ENCODE data around the gene RTKN. TPM values are rescaled to one million over a fixed set of nuclear protein-coding genes. Genes with fewer than 3 reads are reported as not detected.

Gene RTKN
- total and polyA plus RNA-seq, 2 of the 13 experiments (the other 11 are each of a cell fraction or from before 2014, with no cell fraction given) = 159 to 166 TPM

GRCh38 chr2:74413001-74413698, 28.6 kb downstream of the RTKN start (continued):
- TF ChIP-seq ZNF550 (CRISPR knock-in tag; IDR thresholded peaks at IDR 0.05; ENCODE audit: borderline replicate concordance) = 0 out of 2 replicates have a peak, but pooled peaks have one; percentile 59
- TF ChIP-seq ZNF644 (CRISPR knock-in tag; IDR thresholded peaks at IDR 0.05; ENCODE audit: low read depth) = no peak
- TF ChIP-seq ZNF792 (CRISPR knock-in tag; IDR thresholded peaks at IDR 0.05) = 0 out of 2 replicates have a peak, but pooled peaks have one; percentile 23
- no peak; the same call in 1 of the 2 replicates for TF ChIP-seq GFI1 (CRISPR knock-in tag; IDR thresholded peaks at IDR 0.05; ENCODE audit: borderline replicate concordance)
- no peak; the same call in 1 of the 2 replicates for TF ChIP-seq POGK (CRISPR knock-in tag; conservative IDR thresholded peaks at IDR 0.05)
- peak; percentile 13; the same call in 1 of the 2 replicates for TF ChIP-seq TFE3 (CRISPR knock-in tag; IDR thresholded peaks at IDR 0.05)
- TF ChIP-seq ZMYM3 (CRISPR knock-in tag; IDR thresholded peaks at IDR 0.05) = no peak; the same call in 1 of the 2 replicates
- no peak for TF ChIP-seq ARNT2 (CRISPR knock-in tag; IDR thresholded peaks at IDR 0.05; ENCODE audit: low read depth)
- peak; percentile 63; the same call in 1 of the 2 replicates for TF ChIP-seq KDM6A (CRISPR knock-in tag; IDR thresholded peaks at IDR 0.05; ENCODE audit: low read depth)
- TF ChIP-seq MYPOP (CRISPR knock-in tag; IDR thresholded peaks at IDR 0.05) = no peak
- no peak for TF ChIP-seq NAIF1 (CRISPR knock-in tag; IDR thresholded peaks at IDR 0.05; ENCODE audit: borderline replicate concordance)
- TF ChIP-seq U2AF2 (IDR thresholded peaks at IDR 0.05; ENCODE audit: low read depth, low read length) = no peak
- peak; percentile 49; the same call in 1 of the 2 replicates for TF ChIP-seq ZNF772 (CRISPR knock-in tag; IDR thresholded peaks at IDR 0.05)
- no peak for TF ChIP-seq ETV5 (CRISPR knock-in tag; IDR thresholded peaks at IDR 0.05; ENCODE audit: borderline replicate concordance)
- TF ChIP-seq ZNF292 (CRISPR knock-in tag; IDR thresholded peaks at IDR 0.05; ENCODE audit: borderline replicate concordance, low read depth) = peak; percentile 52; the same call in 1 of the 2 replicates
- TF ChIP-seq SMAD3 (CRISPR knock-in tag; IDR thresholded peaks at IDR 0.05) = peak; percentile 34; the same call in 1 of the 2 replicates
- TF ChIP-seq ZSCAN9 (CRISPR knock-in tag; IDR thresholded peaks at IDR 0.05; ENCODE audit: borderline replicate concordance) = peak; percentile 46; the same call in 1 of the 2 replicates
- no peak for TF ChIP-seq TIGD3 (CRISPR knock-in tag; IDR thresholded peaks at IDR 0.05; ENCODE audit: borderline replicate concordance)
- peak; percentile 89 for TF ChIP-seq ZNF335 (CRISPR knock-in tag; IDR thresholded peaks at IDR 0.05)
- TF ChIP-seq ASH2L (IDR thresholded peaks at IDR 0.05; ENCODE audit: insufficient read length, low read depth, low read length) = peak; percentile 38
- no peak for TF ChIP-seq RBAK (CRISPR knock-in tag; IDR thresholded peaks at IDR 0.05)
- no peak for TF ChIP-seq ZNF614 (CRISPR knock-in tag; IDR thresholded peaks at IDR 0.05; ENCODE audit: borderline replicate concordance)
- no peak for TF ChIP-seq HOXD1 (CRISPR knock-in tag; IDR thresholded peaks at IDR 0.05)
- TF ChIP-seq ZNF784 (CRISPR knock-in tag; IDR thresholded peaks at IDR 0.05; ENCODE audit: borderline replicate concordance) = 0 out of 2 replicates have a peak, but pooled peaks have one; percentile 32
